Fibroblast of lung (primary cell): ENCODE data around the gene TSHZ2. TPM values are rescaled to one million over a fixed set of nuclear protein-coding genes. Genes with fewer than 3 reads are reported as not detected.

Experiments used
- DNase-seq, 2 donors: peaks; one replicate each; pipeline versions ENCODE4 v3.0.0 to v3.0.0-alpha.2; 2010; ENCODE audit warnings: low read depth in 2 of 2
- H2AFZ ChIP-seq: 2 replicates; pipeline ENCODE4 v1.5.1; 2012; ENCODE audit warnings: low read length, control low read depth, inconsistent platforms
- H3K27ac ChIP-seq: 2 replicates; pipeline ENCODE4 v1.5.1; 2011; ENCODE audit warnings: low read length, control low read depth; ENCODE audit not compliant: insufficient read depth
- H3K27me3 ChIP-seq: 2 replicates; pipeline ENCODE4 v1.5.1; 2011; ENCODE audit warnings: mild to moderate bottlenecking, low read length; ENCODE audit not compliant: control insufficient read depth, insufficient read depth
- H3K36me3 ChIP-seq: 2 replicates; pipeline ENCODE4 v1.5.1; 2011; ENCODE audit warnings: low read length; ENCODE audit not compliant: control insufficient read depth, insufficient read depth
- H3K4me1 ChIP-seq: 2 replicates; pipeline ENCODE4 v1.5.1; 2011; ENCODE audit warnings: low read length; ENCODE audit not compliant: control insufficient read depth, insufficient read depth; ENCODE audit errors: extremely low read depth
- H3K4me2 ChIP-seq: 2 replicates; pipeline ENCODE4 v1.5.1; 2011; ENCODE audit warnings: low read length, control low read depth; ENCODE audit not compliant: insufficient read depth; ENCODE audit errors: extremely low read depth
- H3K4me3 ChIP-seq, 4 experiments: fragments of 200-600 bp in 1 of 4; sonication (generic) in 1 of 4; replicated peaks in 1 of 4; 2 replicates each; pipeline ENCODE4 v1.5.1; 2011 to 2016; ENCODE audit warnings: low read length in 4 of 4, low read depth in 3 of 4, mild to moderate bottlenecking in 3 of 4, control low read depth in 2 of 4, inconsistent platforms in 1 of 4, mixed read lengths in 1 of 4; ENCODE audit not compliant: insufficient read depth in 1 of 4; ENCODE audit errors: control extremely low read depth in 1 of 4
- H3K79me2 ChIP-seq: 2 replicates; pipeline ENCODE4 v1.5.1; 2012; ENCODE audit warnings: mild to moderate bottlenecking, low read length, inconsistent platforms; ENCODE audit not compliant: control insufficient read depth, insufficient read depth
- H3K9ac ChIP-seq: 2 replicates; pipeline ENCODE4 v1.5.1; 2011; ENCODE audit warnings: mild to moderate bottlenecking, low read length, control low read depth; ENCODE audit not compliant: insufficient read depth
- H3K9me3 ChIP-seq: 2 replicates; pipeline ENCODE4 v1.5.1; 2012; ENCODE audit warnings: low read depth, low read length; ENCODE audit not compliant: control insufficient read depth, insufficient read depth
- H4K20me1 ChIP-seq: 2 replicates; pipeline ENCODE4 v1.5.1; 2011; ENCODE audit warnings: low read length; ENCODE audit not compliant: control insufficient read depth, insufficient read depth; ENCODE audit errors: extremely low read depth
- EZH2 ChIP-seq: IDR thresholded peaks from 2 replicates; pipeline ENCODE4 v1.5.1; 2012; ENCODE audit warnings: low read length, control low read depth, mild to moderate bottlenecking; ENCODE audit errors: missing control alignments
- polyA plus RNA-seq, 2 donors: library from polyadenylated mRNA; depleted of rRNA in 1 of 2; stranded (reverse) in 1 of 2; unstranded in 1 of 2; fragments of >200 nt; gene quantifications; 2 replicates each; pipeline ENCODE4 v1.2.1, GENCODE V29; 2011 to 2012; ENCODE audit warnings: missing spikeins in 1 of 2
- total RNA-seq: library from RNA; depleted of rRNA; stranded (reverse); fragments of >200 nt; gene quantifications from 2 replicates; pipeline ENCODE4 v1.2.1, GENCODE V29; 2014
- TF ChIP-seq, protein P1 (sequence below), 2 donors: IDR thresholded peaks in 1 of 2; conservative IDR thresholded peaks in 1 of 2; 1 replicate in 1 of 2; 2 replicates in 1 of 2; pipeline ENCODE4 v1.5.1; 2011 to 2012; ENCODE audit warnings: low read length in 2 of 2, control low read depth in 1 of 2, inconsistent platforms in 1 of 2, low read depth in 1 of 2, mild to moderate bottlenecking in 1 of 2

The TSHZ2 gene
- total and polyA plus RNA-seq, 2 donors (not counting 1 experiment from before 2014, with no cell fraction given): 0.15 to 2.6 TPM

DNA sequence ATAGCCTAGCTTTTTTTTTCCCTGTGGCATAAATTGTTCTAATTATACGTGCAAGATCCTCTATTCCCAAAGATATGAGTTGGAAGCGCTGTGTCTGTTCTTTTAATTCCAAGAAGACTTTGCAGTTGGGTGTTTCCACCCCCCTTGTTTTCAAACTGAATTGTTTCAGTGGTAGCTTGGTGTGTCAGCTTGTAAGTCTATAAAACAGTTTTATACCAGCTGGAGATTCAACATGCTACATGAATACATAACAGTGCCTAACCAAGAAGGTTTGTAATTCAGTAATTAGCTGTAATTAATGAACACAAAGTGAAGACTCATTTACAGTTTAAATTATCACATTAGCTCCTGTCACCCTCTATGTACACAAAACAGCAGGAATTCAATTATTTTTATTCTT is 467.5 kb downstream of the TSHZ2 start:
- Histone ChIP-seq H3K4me3 (no peak overlapping the region), H2AFZ (no peak overlapping the region), H3K4me2 (no peak overlapping the region)

DNA sequence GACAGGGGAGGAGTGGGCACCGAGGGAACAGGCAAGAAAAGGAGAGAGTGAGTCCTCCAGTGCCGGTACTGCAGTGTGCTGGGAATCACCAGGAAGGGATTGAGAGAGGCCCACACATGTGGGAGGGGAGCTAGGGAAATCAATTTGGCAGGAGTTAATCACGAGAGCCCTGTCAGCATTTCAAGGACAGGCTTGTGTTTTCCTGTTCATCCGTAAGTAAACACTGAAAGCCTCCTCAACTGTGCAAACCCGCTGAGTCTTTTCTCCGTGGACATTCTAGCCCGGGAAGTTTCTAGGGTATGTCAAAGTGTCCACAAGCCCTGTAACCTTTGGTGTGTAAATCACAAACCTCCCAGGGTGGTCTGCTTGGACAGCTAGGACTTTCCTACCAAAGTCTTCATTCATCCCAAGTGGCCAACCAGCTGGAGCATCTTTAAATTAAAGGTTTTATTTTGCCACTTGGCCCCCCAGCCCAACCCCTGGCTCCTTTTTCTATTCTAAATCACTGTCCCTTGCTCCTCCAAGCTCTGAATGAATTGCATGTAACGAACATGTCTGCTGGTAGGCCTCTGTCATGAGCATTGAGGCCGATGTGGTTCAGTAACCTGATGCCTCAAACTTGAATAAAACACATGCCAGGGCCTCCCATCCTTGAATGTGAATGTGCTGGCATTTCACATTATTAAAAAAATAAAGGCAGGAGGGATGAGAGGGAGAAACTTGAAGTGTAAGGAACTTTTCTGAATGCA is 472.4 kb downstream of the TSHZ2 start:
- H4K20me1 ChIP-seq: no peaks in the 10 kb centered on the region
- H2AFZ ChIP-seq: no peak overlapping the region
- no peaks in the 10 kb centered on the region for H3K27me3 ChIP-seq
- no peak overlapping the region for H3K27ac ChIP-seq
- no peak for TF ChIP-seq EZH2
- TF ChIP-seq, protein P1, sequence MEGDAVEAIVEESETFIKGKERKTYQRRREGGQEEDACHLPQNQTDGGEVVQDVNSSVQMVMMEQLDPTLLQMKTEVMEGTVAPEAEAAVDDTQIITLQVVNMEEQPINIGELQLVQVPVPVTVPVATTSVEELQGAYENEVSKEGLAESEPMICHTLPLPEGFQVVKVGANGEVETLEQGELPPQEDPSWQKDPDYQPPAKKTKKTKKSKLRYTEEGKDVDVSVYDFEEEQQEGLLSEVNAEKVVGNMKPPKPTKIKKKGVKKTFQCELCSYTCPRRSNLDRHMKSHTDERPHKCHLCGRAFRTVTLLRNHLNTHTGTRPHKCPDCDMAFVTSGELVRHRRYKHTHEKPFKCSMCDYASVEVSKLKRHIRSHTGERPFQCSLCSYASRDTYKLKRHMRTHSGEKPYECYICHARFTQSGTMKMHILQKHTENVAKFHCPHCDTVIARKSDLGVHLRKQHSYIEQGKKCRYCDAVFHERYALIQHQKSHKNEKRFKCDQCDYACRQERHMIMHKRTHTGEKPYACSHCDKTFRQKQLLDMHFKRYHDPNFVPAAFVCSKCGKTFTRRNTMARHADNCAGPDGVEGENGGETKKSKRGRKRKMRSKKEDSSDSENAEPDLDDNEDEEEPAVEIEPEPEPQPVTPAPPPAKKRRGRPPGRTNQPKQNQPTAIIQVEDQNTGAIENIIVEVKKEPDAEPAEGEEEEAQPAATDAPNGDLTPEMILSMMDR (conservative IDR thresholded peaks at IDR 0.05 in 1 of 2, IDR thresholded peaks at IDR 0.05 in 1 of 2; ENCODE audit: low read depth in 1 of 2, low read length in 2 of 2): no peak
- H3K9ac ChIP-seq: no peak overlapping the region
- H3K4me3 ChIP-seq: no peak overlapping the region
- no peaks in the 10 kb centered on the region for H3K79me2 ChIP-seq
- no peaks in the 10 kb centered on the region for H3K36me3 ChIP-seq
- no peaks in the 10 kb centered on the region for H3K9me3 ChIP-seq
- H3K4me2 ChIP-seq: no peak overlapping the region
- no peak for DNase-seq
- no peaks in the 10 kb centered on the region for H3K4me1 ChIP-seq

More for the DNA sequence above, 467.5 kb downstream of the TSHZ2 start:
- Histone ChIP-seq H3K79me2 (no peaks in the 10 kb centered on the region), H4K20me1 (no peaks in the 10 kb centered on the region), H3K4me1 (no peaks in the 10 kb centered on the region), H3K27ac (no peak overlapping the region), H3K36me3 (no peaks in the 10 kb centered on the region), H3K9me3 (no peaks in the 10 kb centered on the region), H3K27me3 (no peaks in the 10 kb centered on the region), H3K9ac (no peak overlapping the region)
- TF ChIP-seq EZH2: no peak
- TF ChIP-seq, protein P1 (conservative IDR thresholded peaks at IDR 0.05 in 1 of 2, IDR thresholded peaks at IDR 0.05 in 1 of 2; ENCODE audit: low read depth in 1 of 2, low read length in 2 of 2): no peak
- DNase-seq: no peak

DNA sequence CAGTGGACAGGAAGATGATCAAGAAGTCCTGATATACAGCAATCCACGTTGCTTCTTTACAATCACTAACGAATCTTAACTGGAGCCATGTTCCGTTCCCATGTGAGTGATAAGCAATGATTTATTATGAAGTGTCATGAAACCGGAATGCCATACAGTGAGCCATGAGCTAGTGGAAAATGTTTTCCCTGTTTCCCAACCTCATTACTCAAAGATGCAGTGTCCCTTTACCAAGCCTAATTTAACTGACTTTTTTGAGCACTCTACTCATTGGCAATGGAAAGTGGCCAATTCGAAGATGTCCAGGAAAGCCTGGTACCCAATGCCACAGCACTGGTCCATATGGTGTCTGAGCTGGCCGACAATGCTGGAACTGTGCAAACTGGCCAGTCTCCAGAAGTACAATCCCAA is 473.2 kb downstream of the TSHZ2 start:
- Histone ChIP-seq H3K79me2 (no peaks in the 10 kb centered on the region), H2AFZ (no peak overlapping the region), H3K9me3 (no peaks in the 10 kb centered on the region), H3K9ac (no peak overlapping the region), H3K36me3 (no peaks in the 10 kb centered on the region), H3K4me2 (no peak overlapping the region), H4K20me1 (no peaks in the 10 kb centered on the region), H3K27ac (no peak overlapping the region), H3K4me1 (no peaks in the 10 kb centered on the region), H3K4me3 (no peak overlapping the region), H3K27me3 (no peaks in the 10 kb centered on the region)
- peak; percentile 8 to 41 for DNase-seq
- TF ChIP-seq, protein P1 (conservative IDR thresholded peaks at IDR 0.05 in 1 of 2, IDR thresholded peaks at IDR 0.05 in 1 of 2; ENCODE audit: low read depth in 1 of 2, low read length in 2 of 2): no peak
- TF ChIP-seq EZH2: no peak
